Measurements from ENCODE around the gene BEST3.

GRCh38 chr12:69666798-69667197, 32.3 kb downstream of the BEST3 start:
- TF ChIP-seq POLR2AphosphoS5 (IDR thresholded peaks at IDR 0.05; ENCODE audit: borderline replicate concordance, low read depth, low read length) (no peak), EZH2 (IDR thresholded peaks at IDR 0.05) (no peak)

Data from SK-N-MC (cell line).